ENCODE measurements around the gene RTKN2.
A peak's percentile ranks its signal among the peaks of the same experiment; 100 is the strongest.
"Not testable (repeated sequence)": the region's sequence is repeated elsewhere in the genome, so short reads cannot be mapped to it uniquely, and the experiment has no call there.

The RTKN2 gene

DNA sequence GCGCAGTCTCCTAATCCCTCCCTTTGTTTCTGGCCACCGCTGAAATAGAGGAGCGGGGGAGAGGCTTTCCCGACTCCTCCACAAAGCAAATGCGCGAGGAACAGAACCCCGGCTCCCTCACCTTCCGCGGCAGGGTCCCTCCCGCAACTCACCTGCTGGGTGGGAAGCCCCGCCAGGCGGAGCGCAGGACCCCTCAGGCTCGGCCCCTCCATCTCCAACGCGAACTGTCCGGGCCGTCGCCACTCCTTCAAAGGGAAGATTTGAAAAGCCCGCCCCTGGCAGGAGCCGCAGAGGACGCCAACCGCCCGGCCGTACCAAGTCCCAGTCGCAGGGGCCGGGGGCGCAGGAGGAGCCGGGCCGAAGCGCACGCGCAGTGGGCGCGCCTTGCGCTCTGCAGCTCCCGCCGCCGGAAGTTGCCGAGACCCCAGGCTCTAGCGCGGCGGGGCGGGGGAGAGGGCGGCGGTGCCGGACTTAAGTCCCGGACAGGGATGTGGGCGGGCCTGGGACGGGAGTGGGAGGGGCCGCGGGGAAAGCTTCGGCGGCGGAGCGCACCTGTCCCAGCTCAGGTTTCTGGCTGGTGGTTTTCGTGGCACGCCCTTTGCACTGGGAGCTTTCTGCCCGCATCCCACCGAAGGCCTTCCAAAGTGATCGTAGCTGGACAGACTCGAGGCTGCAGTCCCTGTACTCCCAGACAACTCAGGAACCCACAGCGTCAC lies at the start of gene RTKN2:
TSS of gene RTKN2 (minus strand) at position 446 of the 716 bp plus-strand sequence. CDS start at position 212, 234 bp downstream.
- peak; percentile 90 for DNase-seq (ENCODE audit: low spot score)

DNA sequence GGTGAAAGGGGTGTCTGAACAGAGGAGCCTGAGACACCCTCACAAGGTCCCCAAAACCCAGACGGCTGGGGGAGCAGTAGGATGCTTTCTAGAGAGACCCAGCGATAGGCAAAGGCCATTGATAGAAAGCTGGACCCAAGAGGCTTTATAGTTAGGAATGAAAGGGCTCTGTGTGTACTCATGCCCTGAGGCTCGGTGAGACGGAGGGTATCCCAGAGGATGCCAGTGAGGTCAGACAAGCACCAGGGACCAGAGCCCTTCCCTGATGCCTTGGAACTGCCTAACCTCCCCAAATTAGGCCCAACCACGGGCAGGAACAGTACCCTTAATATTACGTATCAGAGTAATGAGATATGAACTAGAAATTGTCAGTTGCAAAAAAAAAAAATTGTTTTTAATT lies 48.6 kb upstream of the RTKN2 start:
- DNase-seq (ENCODE audit: low spot score) = no peak

DNA sequence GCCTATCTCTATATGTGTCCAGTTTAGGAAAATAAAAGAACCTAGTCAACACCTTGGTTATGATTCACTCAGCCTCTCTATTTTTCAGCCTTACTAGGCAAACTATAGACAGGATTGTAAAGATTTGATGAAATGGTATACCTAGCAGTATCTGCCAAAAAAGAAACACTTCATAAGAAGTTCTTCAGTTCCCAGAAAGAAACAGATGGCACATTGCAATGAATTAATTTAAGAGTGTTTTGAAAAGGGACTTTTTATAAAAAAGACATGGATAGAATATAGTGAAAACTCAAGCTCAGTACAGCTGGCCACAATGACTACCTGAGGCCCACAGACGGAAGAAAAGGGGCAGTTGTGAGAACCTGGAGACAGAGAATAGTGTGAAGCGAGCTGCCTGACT lies 40.6 kb upstream of the RTKN2 start:
- no peak for DNase-seq (ENCODE audit: low spot score)

GRCh38 chr10:62308101-62308500 lies 39.5 kb upstream of the RTKN2 start:
- DNase-seq (ENCODE audit: low spot score) = no peak

GRCh38 chr10:62307635-62308034 lies 39.0 kb upstream of the RTKN2 start:
- DNase-seq (ENCODE audit: low spot score) = no peak

GRCh38 chr10:62306663-62307062 lies 38.0 kb upstream of the RTKN2 start:
- DNase-seq (ENCODE audit: low spot score) = no peak

DNA sequence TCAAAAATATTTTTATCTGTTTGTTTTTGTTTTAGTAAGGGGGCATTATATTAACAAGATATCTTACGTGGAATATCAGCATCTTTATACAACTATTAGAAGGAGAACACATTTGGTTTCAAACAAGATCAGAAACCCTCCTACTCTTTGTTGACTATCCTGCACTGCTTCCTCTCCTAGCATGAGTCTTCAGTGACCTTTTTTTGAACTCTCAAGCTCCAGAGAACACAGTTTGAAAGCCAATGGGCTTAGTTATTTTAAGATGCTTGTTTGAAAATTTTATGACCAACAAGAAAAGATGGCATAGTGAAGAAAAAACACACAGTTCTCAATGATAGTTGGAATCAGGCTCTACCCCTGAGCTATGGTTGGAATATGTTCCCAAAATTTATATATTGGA lies 37.2 kb upstream of the RTKN2 start:
- DNase-seq (ENCODE audit: low spot score) = no peak

DNA sequence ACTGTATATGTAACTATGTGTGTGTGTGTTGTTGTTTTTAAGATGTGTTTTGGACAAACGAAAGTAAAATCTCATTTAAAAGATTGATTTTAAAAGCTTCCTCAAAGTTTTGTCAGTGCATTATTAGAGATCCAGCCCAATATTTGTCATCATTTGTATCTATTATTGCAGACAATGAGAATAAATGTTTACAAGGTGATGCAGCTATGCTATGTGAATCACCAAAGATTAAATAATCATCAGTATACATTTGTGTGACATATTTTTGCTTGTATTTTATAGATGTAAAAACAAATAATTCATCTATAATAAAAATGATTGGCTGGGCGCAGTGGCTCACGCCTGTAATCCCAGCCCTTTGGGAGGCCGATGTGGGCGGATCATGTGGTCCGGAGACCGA lies 35.3 kb upstream of the RTKN2 start:
- DNase-seq (ENCODE audit: low spot score) = no peak

GRCh38 chr10:62302760-62303159 lies 34.1 kb upstream of the RTKN2 start:
- no peak for DNase-seq (ENCODE audit: low spot score)

GRCh38 chr10:62297857-62298256 lies 29.2 kb upstream of the RTKN2 start:
- DNase-seq (ENCODE audit: low spot score) = no peak

- DNase-seq (ENCODE audit: low spot score) = no peak
Measured at GRCh38 chr10:62284221-62284620, 15.6 kb upstream of the RTKN2 start.

GRCh38 chr10:62281348-62281747 lies 12.7 kb upstream of the RTKN2 start:
- DNase-seq (ENCODE audit: low spot score) = not testable (repeated sequence)

- not testable (repeated sequence) for DNase-seq (ENCODE audit: low spot score)
Measured at GRCh38 chr10:62280392-62280791, 11.7 kb upstream of the RTKN2 start.

- no peak for DNase-seq (ENCODE audit: low spot score)
Measured at GRCh38 chr10:62278441-62278910, 9.8 kb upstream of the RTKN2 start.

DNA sequence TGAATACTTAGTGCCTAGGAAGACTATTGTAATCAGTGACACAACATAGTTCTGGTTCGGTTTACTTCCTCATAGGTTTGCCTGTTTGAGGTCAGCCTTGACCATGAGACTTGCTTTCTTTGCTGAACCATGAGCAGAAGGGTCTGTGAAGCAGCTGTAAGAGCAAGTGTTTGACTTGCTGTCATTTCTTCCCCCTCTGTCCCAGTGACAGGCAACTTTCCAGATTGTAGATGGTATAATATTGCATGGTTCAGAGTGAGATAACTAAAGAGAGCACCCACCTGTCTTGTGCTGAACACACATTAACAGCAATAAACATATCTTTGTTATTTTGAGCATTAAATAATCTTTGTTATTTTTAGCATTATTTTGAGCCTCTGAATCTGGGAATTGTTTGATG lies 9.3 kb upstream of the RTKN2 start:
- DNase-seq (ENCODE audit: low spot score) = no peak

DNA sequence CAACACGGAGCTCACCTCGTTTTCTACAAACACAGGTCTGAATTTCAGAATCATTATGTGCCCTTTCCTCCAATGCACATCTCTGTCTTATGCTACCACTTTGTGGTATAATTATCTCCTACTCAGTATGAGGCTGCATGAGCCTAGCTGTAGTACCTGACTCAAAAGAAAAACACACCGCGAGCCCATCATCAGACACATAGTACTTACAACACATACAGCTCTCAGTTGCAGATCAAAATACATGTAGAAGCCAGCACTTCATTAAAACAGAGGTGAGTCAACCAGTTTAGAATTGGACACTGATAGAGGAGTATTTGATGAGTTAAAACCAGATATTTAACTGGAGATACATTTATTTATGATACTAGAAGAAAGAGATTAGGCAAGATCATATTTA lies 1.4 kb upstream of the RTKN2 start:
- no peak for DNase-seq (ENCODE audit: low spot score)

GRCh38 chr10:62268027-62268398 lies 631 bp downstream of the RTKN2 start:
- DNase-seq (ENCODE audit: low spot score) = peak; percentile 27

DNA sequence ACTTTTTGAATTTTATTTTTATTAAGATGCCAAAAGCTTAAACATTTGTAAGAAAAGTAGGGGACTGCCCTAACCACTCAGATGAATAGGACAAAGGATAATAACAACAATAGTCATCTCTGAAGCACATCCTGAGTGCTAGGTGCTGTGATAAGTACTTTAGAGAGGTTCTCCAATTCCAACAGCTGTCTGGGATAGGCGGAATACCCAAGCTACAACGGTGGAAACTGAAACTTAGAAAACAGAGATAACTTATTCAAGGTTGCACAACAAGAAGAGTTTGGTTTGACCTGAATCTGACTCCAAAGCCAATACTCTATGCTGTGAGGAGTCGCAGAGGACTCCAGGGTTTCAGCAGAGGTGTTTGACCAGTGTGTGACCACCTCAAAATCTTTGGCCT lies 2.0 kb downstream of the RTKN2 start:
- DNase-seq (ENCODE audit: low spot score) = no peak

GRCh38 chr10:62266147-62266546 lies 2.5 kb downstream of the RTKN2 start:
- no peak for DNase-seq (ENCODE audit: low spot score)

GRCh38 chr10:62264702-62265436 lies 3.8 kb downstream of the RTKN2 start:
- peak; percentile 12 for DNase-seq (ENCODE audit: low spot score)

GRCh38 chr10:62264126-62264525 lies 4.5 kb downstream of the RTKN2 start:
- no peak for DNase-seq (ENCODE audit: low spot score)

- DNase-seq (ENCODE audit: low spot score) = no peak
Measured at GRCh38 chr10:62261666-62262065, 7.0 kb downstream of the RTKN2 start.

DNA sequence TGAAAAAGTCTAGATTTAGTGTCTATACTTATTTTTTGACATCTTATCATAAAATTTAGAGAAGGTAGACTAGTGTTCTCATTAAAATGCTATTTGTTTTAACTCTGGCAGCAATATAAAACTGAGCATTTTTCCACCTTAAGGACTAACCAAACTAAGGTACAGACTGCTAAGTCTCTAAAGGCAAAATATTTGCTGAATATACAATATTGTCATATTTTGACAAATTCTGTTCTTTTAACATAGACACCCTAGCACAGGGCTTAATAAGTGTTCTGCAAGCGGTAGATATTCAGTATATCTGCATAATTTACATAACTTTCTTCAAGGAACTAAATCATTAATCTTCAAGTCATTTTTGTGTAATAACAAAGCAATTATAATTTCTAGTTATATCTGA lies 8.6 kb downstream of the RTKN2 start:
- no peak for DNase-seq (ENCODE audit: low spot score)

GRCh38 chr10:62259456-62259855 lies 9.2 kb downstream of the RTKN2 start:
- no peak for DNase-seq (ENCODE audit: low spot score)
